HCT116 (cell line): ENCODE measurements around the gene FBXO31.

ENCODE experiments used
- EGR1 ChIP-seq: IDR thresholded peaks from 2 replicates; pipeline ENCODE4 v1.6.1; 2012; ENCODE audit warnings: low read depth
- EZH2 ChIP-seq: fragments of 200-600 bp; sonication (generic); IDR thresholded peaks from 2 replicates; pipeline ENCODE4 v1.6.1; 2017; ENCODE audit warnings: antibody characterized with exemption, mixed run types
- EZH2phosphoT487 ChIP-seq: fragments of 200-600 bp; IDR thresholded peaks from 2 replicates; pipeline ENCODE4 v1.6.1; 2018; ENCODE audit warnings: antibody characterized with exemption, borderline replicate concordance
- POLR2AphosphoS5 ChIP-seq: IDR thresholded peaks from 2 replicates; pipeline ENCODE4 v1.6.1; 2011; ENCODE audit warnings: mild to moderate bottlenecking, low read depth, low read length, moderate library complexity
- RAD21 ChIP-seq: IDR thresholded peaks from 2 replicates; pipeline ENCODE4 v1.6.1; 2012; ENCODE audit warnings: low read depth, mild to moderate bottlenecking
- SIN3A ChIP-seq: IDR thresholded peaks from 2 replicates; pipeline ENCODE4 v1.6.1; 2012; ENCODE audit warnings: low read depth
- SRF ChIP-seq: IDR thresholded peaks from 2 replicates; pipeline ENCODE4 v1.6.1; 2012; ENCODE audit warnings: low read depth
- ZFX ChIP-seq: fragments of 450-650 bp; IDR thresholded peaks from 2 replicates; pipeline ENCODE4 v1.6.1; 2017
- TF ChIP-seq, protein P1 (sequence below): IDR thresholded peaks from 2 replicates; pipeline ENCODE4 v1.6.1; 2012
- TF ChIP-seq, protein P2 (sequence below), 3 experiments: fragments of 200-600 bp in 1 of 3; sonication (generic) in 1 of 3; IDR thresholded peaks in 2 of 3; conservative IDR thresholded peaks in 1 of 3; 2 replicates each; pipeline ENCODE4 v1.5.1; 2012 to 2017; ENCODE audit warnings: low read depth in 2 of 3, low read length in 2 of 3, antibody characterized with exemption in 1 of 3, borderline replicate concordance in 1 of 3, control low read depth in 1 of 3, mild to moderate bottlenecking in 1 of 3, mixed read lengths in 1 of 3, mixed run types in 1 of 3, moderate library complexity in 1 of 3; ENCODE audit not compliant: insufficient read depth in 1 of 3

DNA sequence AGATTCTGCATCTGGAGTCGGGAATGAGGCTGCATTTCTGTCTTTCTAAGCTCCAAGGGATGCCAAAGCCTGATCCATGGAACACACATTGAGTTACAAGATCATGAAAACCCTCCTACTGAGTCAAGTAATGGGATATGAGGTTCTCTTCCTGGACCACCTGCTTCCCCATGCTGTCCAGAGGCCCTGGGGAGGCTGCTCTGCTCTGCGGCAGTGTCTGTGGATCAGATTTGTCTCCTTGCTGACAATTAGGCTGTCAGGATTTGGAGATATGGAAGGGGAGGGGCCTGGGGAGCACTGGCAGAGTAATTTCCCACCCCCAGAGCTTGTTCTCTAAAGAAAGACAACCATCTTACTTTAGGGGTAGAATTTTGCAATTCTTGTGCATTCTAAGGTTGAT, 99.4 kb downstream of the FBXO31 start:
- TF ChIP-seq, protein P1, sequence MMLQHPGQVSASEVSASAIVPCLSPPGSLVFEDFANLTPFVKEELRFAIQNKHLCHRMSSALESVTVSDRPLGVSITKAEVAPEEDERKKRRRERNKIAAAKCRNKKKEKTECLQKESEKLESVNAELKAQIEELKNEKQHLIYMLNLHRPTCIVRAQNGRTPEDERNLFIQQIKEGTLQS: no peak
- TF ChIP-seq EGR1: no peak
- TF ChIP-seq, protein P2, sequence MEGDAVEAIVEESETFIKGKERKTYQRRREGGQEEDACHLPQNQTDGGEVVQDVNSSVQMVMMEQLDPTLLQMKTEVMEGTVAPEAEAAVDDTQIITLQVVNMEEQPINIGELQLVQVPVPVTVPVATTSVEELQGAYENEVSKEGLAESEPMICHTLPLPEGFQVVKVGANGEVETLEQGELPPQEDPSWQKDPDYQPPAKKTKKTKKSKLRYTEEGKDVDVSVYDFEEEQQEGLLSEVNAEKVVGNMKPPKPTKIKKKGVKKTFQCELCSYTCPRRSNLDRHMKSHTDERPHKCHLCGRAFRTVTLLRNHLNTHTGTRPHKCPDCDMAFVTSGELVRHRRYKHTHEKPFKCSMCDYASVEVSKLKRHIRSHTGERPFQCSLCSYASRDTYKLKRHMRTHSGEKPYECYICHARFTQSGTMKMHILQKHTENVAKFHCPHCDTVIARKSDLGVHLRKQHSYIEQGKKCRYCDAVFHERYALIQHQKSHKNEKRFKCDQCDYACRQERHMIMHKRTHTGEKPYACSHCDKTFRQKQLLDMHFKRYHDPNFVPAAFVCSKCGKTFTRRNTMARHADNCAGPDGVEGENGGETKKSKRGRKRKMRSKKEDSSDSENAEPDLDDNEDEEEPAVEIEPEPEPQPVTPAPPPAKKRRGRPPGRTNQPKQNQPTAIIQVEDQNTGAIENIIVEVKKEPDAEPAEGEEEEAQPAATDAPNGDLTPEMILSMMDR (IDR thresholded peaks at IDR 0.05 in 2 of 3, conservative IDR thresholded peaks at IDR 0.05 in 1 of 3; ENCODE audit: borderline replicate concordance in 1 of 3, insufficient read depth in 1 of 3, low read depth in 2 of 3, low read length in 2 of 3): no peak
- TF ChIP-seq RAD21: no peak
- no peak for TF ChIP-seq EZH2phosphoT487
- TF ChIP-seq POLR2AphosphoS5: no peak
- no peak for TF ChIP-seq SIN3A
- TF ChIP-seq SRF: no peak
- no peak for TF ChIP-seq ZFX
- no peak for TF ChIP-seq EZH2
